Measurements from ENCODE around the gene PEX5L. TPM values are rescaled to one million over a fixed set of nuclear protein-coding genes. Genes with fewer than 3 reads are reported as not detected.
"Not testable (repeated sequence)": the region's sequence is repeated elsewhere in the genome, so short reads cannot be mapped to it uniquely, and the experiment has no call there.

PEX5L gene
- total RNA-seq, 2 donors from 2014 or later, result 1.1 to 1.5 TPM

DNA sequence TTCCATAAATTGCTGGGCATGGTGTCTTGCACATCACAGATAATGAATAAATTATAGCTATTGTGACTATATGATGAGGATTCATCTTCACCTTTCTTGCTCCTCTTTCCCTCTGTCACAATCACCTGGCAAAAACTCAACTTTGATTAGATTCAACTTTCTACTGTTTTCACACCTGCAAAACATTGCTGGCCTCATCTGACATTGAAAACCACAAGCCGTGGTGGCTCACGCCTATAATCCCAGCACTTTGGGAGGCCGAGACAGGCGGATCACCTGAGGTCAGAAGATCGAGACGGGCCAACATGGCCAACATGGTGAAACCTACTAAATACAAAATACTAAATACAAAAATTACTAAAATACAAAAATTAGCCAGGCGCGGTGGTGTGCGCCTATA is 12.7 kb upstream of the PEX5L start:
- Mint-ChIP-seq H3K36me3 (no peaks in the 10 kb centered on the region), H3K27me3 (no peaks in the 10 kb centered on the region), H3K4me1 (ENCODE audit: low read depth in 2 of 2) (no peaks in the 10 kb centered on the region), H3K4me3 (no peak overlapping the region), H3K27ac (no peak overlapping the region), H3K9me3 (no peaks in the 10 kb centered on the region)
- DNase-seq (ENCODE audit: low spot score) (no peak), ATAC-seq (no peak)

- Mint-ChIP-seq H3K9me3 (no peaks in the 10 kb centered on the region), H3K4me3 (no peak overlapping the region), H3K4me1 (ENCODE audit: low read depth in 2 of 2) (no peaks in the 10 kb centered on the region), H3K27ac (no peak overlapping the region), H3K27me3 (no peaks in the 10 kb centered on the region), H3K36me3 (no peaks in the 10 kb centered on the region)
- no peak for ATAC-seq
- DNase-seq (ENCODE audit: low spot score), result no peak
Measured at GRCh38 chr3:180048840-180049239, 12.1 kb upstream of the PEX5L start.

GRCh38 chr3:180048103-180048502 is 11.4 kb upstream of the PEX5L start:
- Mint-ChIP-seq H3K27me3 (no peaks in the 10 kb centered on the region), H3K4me1 (ENCODE audit: low read depth in 2 of 2) (no peaks in the 10 kb centered on the region), H3K27ac (no peak overlapping the region), H3K4me3 (no peak overlapping the region), H3K36me3 (no peaks in the 10 kb centered on the region), H3K9me3 (no peaks in the 10 kb centered on the region)
- DNase-seq (ENCODE audit: low spot score) (no peak), ATAC-seq (no peak)

DNA sequence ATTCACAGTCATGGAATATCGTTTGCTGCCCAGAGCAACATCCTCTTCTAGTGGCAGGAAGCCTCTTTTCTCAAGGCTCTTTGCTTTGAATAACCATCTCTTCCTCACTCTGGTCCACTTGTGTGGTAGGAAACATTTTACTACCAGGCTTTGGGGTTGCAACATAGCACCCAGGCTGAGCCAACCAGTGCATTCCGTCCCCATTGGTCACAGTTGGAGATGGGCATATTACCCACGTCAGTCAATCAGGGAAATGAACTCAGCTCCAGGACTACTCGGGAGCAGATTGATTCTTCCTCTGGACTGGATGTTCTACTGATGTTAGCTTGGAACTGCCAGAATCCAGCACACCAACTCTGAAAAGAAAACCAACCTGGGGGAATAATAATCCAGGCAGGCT is 4.2 kb upstream of the PEX5L start:
- no peak for ATAC-seq
- Mint-ChIP-seq H3K36me3 (peaks cover 5% of the 10 kb centered on the region), H3K4me1 (ENCODE audit: low read depth in 2 of 2) (peaks cover 0 to 4% of the 10 kb centered on the region in 2 donors), H3K27ac (no peak overlapping the region), H3K9me3 (peaks cover 5% of the 10 kb centered on the region), H3K4me3 (no peak overlapping the region), H3K27me3 (peaks cover 15 to 33% of the 10 kb centered on the region in 2 donors)
- DNase-seq (ENCODE audit: low spot score), result no peak

- H3K9me3 Mint-ChIP-seq, result peaks cover 5% of the 10 kb centered on the region
- peak overlapping the region; percentile 50 for H3K4me3 Mint-ChIP-seq
- no peak for DNase-seq (ENCODE audit: low spot score)
- ATAC-seq, result no peak
- H3K27me3 Mint-ChIP-seq, result peaks cover 26 to 46% of the 10 kb centered on the region in 2 donors
- peaks cover 5% of the 10 kb centered on the region for H3K36me3 Mint-ChIP-seq
- H3K4me1 Mint-ChIP-seq (ENCODE audit: low read depth in 2 of 2), result peaks cover 0 to 4% of the 10 kb centered on the region in 2 donors
- no peak overlapping the region for H3K27ac Mint-ChIP-seq
Measured at GRCh38 chr3:180036092-180036670, 556 bp downstream of the PEX5L start.

DNA sequence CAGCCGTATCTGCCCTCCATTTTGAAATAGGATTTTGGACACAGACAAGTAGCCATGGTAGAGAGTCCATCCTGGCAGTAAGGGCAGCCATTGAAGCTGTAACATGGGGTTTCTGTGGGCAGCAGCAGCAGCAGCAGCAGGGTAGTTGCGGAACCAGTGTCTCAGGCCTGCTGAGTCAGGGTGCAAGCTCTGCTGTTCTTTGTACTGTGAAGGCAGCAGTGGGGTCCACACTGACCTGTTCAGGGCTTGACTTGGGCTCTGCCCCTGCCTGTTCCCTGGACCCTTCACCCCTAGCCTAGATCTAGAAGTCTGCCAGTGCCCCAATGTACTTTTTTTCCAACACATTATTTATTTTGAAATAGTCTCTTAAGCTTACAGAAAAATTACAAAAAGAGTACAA is 9.7 kb downstream of the PEX5L start:
- no peak overlapping the region for H3K4me3 Mint-ChIP-seq
- peaks cover 0 to under 1% of the 10 kb centered on the region in 2 donors for H3K27me3 Mint-ChIP-seq
- no peak overlapping the region for H3K27ac Mint-ChIP-seq
- ATAC-seq (no peak), DNase-seq (ENCODE audit: low spot score) (peak; percentile 53)
- H3K9me3 Mint-ChIP-seq, result no peaks in the 10 kb centered on the region
- no peaks in the 10 kb centered on the region for H3K4me1 Mint-ChIP-seq (ENCODE audit: low read depth in 2 of 2)
- no peaks in the 10 kb centered on the region for H3K36me3 Mint-ChIP-seq

DNA sequence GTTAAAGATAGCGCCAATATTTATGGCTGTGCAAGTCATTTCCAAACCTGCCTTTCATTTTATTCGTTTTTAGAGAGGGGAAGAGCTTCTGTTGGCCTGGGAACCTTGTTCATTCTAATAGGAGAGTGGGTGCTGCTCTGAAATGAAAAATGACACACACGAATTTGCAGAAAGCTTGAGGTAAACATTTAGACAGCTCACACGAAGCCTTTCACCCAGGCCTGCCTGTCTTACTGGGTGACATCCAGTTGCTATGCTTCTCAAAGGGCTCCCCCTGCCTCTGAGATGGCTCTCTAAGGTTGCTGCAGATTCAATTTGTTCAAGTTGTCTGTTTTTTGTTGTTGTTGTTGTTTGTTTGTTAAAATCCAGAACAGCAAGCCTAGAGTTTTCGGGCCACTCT is 18.2 kb downstream of the PEX5L start:
- Mint-ChIP-seq H3K27me3 (no peaks in the 10 kb centered on the region), H3K27ac (no peak overlapping the region), H3K4me1 (ENCODE audit: low read depth in 2 of 2) (no peaks in the 10 kb centered on the region), H3K4me3 (no peak overlapping the region), H3K36me3 (no peaks in the 10 kb centered on the region), H3K9me3 (no peaks in the 10 kb centered on the region)
- ATAC-seq (no peak), DNase-seq (ENCODE audit: low spot score) (no peak)

DNA sequence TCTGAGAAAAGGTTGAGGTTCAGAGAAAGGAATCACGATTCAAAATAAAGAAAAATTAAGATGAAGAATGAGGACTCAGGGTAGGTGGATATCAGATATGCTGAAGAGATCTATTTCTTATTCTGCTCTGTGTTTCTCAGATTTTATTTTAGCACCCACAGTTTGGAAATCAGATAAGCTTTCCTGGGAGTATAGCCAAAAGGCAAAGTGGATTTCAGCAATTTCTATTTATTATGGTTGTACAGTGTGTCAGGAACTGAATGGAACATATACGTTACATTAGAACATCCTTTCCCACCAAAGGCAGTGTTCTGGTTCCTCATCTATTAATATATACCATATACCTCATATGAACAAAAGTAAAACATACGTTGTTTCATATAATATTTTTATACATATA is 18.9 kb downstream of the PEX5L start:
- no peak for ATAC-seq
- DNase-seq (ENCODE audit: low spot score), result no peak
- Mint-ChIP-seq H3K27me3 (no peaks in the 10 kb centered on the region), H3K27ac (no peak overlapping the region), H3K4me3 (no peak overlapping the region), H3K36me3 (no peaks in the 10 kb centered on the region), H3K9me3 (no peaks in the 10 kb centered on the region), H3K4me1 (ENCODE audit: low read depth in 2 of 2) (no peaks in the 10 kb centered on the region)

GRCh38 chr3:180011927-180012326 is 24.8 kb downstream of the PEX5L start:
- H3K36me3 Mint-ChIP-seq, result peaks cover 6% of the 10 kb centered on the region
- no peak overlapping the region for H3K27ac Mint-ChIP-seq
- DNase-seq (ENCODE audit: low spot score), result no peak
- H3K9me3 Mint-ChIP-seq, result peaks cover 5% of the 10 kb centered on the region
- H3K4me3 Mint-ChIP-seq, result no peak overlapping the region
- H3K27me3 Mint-ChIP-seq, result no peaks in the 10 kb centered on the region
- ATAC-seq, result no peak
- H3K4me1 Mint-ChIP-seq (ENCODE audit: low read depth in 2 of 2), result no peaks in the 10 kb centered on the region

- H3K4me1 Mint-ChIP-seq (ENCODE audit: low read depth in 2 of 2); H3K36me3 Mint-ChIP-seq; H3K4me3 Mint-ChIP-seq; H3K27me3 Mint-ChIP-seq; H3K27ac Mint-ChIP-seq; ATAC-seq; DNase-seq (ENCODE audit: low spot score); H3K9me3 Mint-ChIP-seq: not testable (repeated sequence)
Measured at GRCh38 chr3:180008318-180008717, 28.4 kb downstream of the PEX5L start.

- DNase-seq (ENCODE audit: low spot score) (no peak), ATAC-seq (no peak)
- no peak overlapping the region for H3K4me3 Mint-ChIP-seq
- H3K27me3 Mint-ChIP-seq, result no peaks in the 10 kb centered on the region
- no peaks in the 10 kb centered on the region for H3K4me1 Mint-ChIP-seq (ENCODE audit: low read depth in 2 of 2)
- H3K36me3 Mint-ChIP-seq, result peaks cover 6% of the 10 kb centered on the region
- peaks cover 5% of the 10 kb centered on the region for H3K9me3 Mint-ChIP-seq
- H3K27ac Mint-ChIP-seq, result no peak overlapping the region
Measured at GRCh38 chr3:180004542-180004941, 32.2 kb downstream of the PEX5L start.

GRCh38 chr3:180002006-180002405 is 34.7 kb downstream of the PEX5L start:
- no peak for ATAC-seq
- DNase-seq (ENCODE audit: low spot score), result no peak
- no peaks in the 10 kb centered on the region for H3K27me3 Mint-ChIP-seq
- H3K36me3 Mint-ChIP-seq, result no peaks in the 10 kb centered on the region
- no peaks in the 10 kb centered on the region for H3K9me3 Mint-ChIP-seq
- H3K27ac Mint-ChIP-seq, result no peak overlapping the region
- H3K4me1 Mint-ChIP-seq (ENCODE audit: low read depth in 2 of 2), result no peaks in the 10 kb centered on the region
- H3K4me3 Mint-ChIP-seq, result no peak overlapping the region

- Mint-ChIP-seq H3K4me3 (no peak overlapping the region), H3K4me1 (ENCODE audit: low read depth in 2 of 2) (no peaks in the 10 kb centered on the region), H3K27ac (no peak overlapping the region), H3K36me3 (no peaks in the 10 kb centered on the region), H3K27me3 (no peaks in the 10 kb centered on the region), H3K9me3 (peaks cover 6% of the 10 kb centered on the region)
- DNase-seq (ENCODE audit: low spot score), result no peak
- no peak for ATAC-seq
Measured at GRCh38 chr3:180000500-180000899, 36.2 kb downstream of the PEX5L start.

GRCh38 chr3:179995406-179995805 is 41.3 kb downstream of the PEX5L start:
- no peak overlapping the region for H3K27ac Mint-ChIP-seq
- peaks cover 9% of the 10 kb centered on the region for H3K9me3 Mint-ChIP-seq
- H3K4me1 Mint-ChIP-seq (ENCODE audit: low read depth in 2 of 2), result no peaks in the 10 kb centered on the region
- H3K4me3 Mint-ChIP-seq, result no peak overlapping the region
- no peak for ATAC-seq
- H3K27me3 Mint-ChIP-seq, result no peaks in the 10 kb centered on the region
- no peak for DNase-seq (ENCODE audit: low spot score)
- H3K36me3 Mint-ChIP-seq, result no peaks in the 10 kb centered on the region

GRCh38 chr3:179991883-179992282 is 44.9 kb downstream of the PEX5L start:
- peaks cover 11% of the 10 kb centered on the region for H3K9me3 Mint-ChIP-seq
- peaks cover 0 to 2% of the 10 kb centered on the region in 2 donors for H3K27me3 Mint-ChIP-seq
- H3K27ac Mint-ChIP-seq, result no peak overlapping the region
- ATAC-seq (no peak), DNase-seq (ENCODE audit: low spot score) (no peak)
- no peaks in the 10 kb centered on the region for H3K4me1 Mint-ChIP-seq (ENCODE audit: low read depth in 2 of 2)
- no peak overlapping the region for H3K4me3 Mint-ChIP-seq
- no peaks in the 10 kb centered on the region for H3K36me3 Mint-ChIP-seq
